ENCODE measurements around the gene PLXNA3.

PLXNA3 gene

GRCh38 chrX:154436374-154436982, 21.6 kb upstream of the PLXNA3 start:
- DNase-seq: peak; percentile 11 to 73 (median 56)

GRCh38 chrX:154436983-154437752, 20.9 kb upstream of the PLXNA3 start, which contains the start of gene GDI1:
Gene GDI1, plus strand, starts transcription at chrX:154437154. Its CDS starts 101 bp downstream, at chrX:154437255.
- peak; percentile 22 to 80 (median 60) for DNase-seq

GRCh38 chrX:154437971-154438893, 19.8 kb upstream of the PLXNA3 start:
- no peak for DNase-seq

DNA sequence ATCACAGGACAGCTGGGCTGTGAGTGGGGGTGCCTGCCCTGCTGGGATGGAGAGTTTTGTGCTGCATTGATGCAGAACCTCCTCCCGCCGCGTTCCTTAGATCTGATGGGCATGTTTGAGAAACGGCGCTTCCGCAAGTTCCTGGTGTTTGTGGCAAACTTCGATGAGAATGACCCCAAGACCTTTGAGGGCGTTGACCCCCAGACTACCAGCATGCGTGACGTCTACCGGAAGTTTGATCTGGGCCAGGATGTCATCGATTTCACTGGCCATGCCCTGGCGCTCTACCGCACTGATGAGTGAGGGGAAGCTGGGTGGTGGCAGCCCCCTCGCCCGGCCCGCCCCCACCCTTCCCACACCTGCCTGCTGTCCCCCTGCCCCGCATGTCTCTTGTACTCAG, 18.2 kb upstream of the PLXNA3 start:
- DNase-seq: no peak

GRCh38 chrX:154440623-154441357, 17.3 kb upstream of the PLXNA3 start:
- DNase-seq: no peak

DNA sequence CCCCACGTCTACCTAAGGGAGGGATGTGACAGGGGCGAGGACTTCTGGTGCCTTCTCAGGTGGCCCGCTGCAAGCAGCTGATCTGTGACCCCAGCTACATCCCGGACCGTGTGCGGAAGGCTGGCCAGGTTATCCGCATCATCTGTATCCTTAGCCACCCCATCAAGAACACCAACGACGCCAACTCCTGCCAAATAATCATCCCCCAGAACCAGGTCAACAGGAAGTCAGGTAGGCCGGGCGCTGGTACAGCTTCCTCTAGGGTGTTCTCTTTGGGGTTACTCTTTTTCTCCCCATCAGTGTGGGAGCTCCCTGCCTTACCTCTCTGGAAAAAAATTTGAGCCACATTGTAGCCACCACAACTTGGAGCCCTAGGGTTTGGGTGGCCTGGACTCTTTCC, 16.5 kb upstream of the PLXNA3 start:
- no peak for DNase-seq

- no peak for DNase-seq
Observed at GRCh38 chrX:154441984-154442707, 15.9 kb upstream of the PLXNA3 start.

DNA sequence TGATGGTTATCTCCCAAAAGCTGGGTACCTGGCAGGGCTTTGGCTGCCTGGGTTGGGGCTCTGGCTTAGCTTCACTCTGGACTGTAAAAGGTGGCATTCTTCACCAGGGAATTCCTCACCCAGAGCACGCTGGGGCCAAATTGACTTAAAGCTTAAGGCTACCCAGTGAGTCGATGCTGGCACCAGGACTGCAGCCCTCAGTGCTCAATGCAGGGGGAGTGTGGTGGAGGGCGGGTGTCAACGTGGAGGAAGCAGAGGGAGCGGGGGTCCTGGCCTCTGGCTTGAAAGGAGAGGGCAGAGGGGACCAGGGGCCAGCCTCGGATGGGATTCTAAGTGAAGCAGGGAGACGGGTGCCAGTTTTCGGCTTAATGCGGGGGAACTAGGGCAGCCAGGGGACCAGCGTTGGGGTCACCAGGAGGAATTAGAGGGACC, 14.6 kb upstream of the PLXNA3 start:
- no peak for DNase-seq

- DNase-seq: peak; percentile 24 to 65 (median 46)
Observed at GRCh38 chrX:154443992-154444754, 13.9 kb upstream of the PLXNA3 start, which contains the start of gene FAM50A. Gene FAM50A, plus strand, starts transcription at chrX:154444141. Its CDS starts 95 bp downstream, at chrX:154444236.

- no peak for DNase-seq
Observed at GRCh38 chrX:154444755-154445246, 13.3 kb upstream of the PLXNA3 start.

DNA sequence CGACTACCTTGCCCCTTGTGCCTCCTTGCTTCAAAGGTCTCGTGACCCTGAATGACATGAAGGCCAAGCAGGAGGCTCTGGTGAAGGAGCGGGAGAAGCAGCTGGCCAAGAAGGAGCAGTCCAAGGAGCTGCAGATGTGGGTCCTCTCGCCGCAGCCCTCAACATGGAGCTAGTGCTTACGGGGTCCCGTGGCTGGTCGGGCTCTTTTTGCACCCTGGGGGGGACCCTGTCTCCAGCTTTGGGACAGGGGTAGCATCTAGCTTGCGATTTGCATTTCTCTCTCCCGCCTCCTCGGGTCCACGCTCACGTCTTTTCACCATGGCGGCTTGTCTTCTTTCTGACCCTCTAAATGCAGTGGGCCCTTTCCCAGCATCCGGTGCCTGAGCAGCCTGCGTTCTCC, 12.3 kb upstream of the PLXNA3 start:
- DNase-seq: no peak

GRCh38 chrX:154446430-154446829, 11.7 kb upstream of the PLXNA3 start:
- DNase-seq: no peak

- DNase-seq: no peak
Observed at GRCh38 chrX:154448484-154448883, 9.6 kb upstream of the PLXNA3 start.

GRCh38 chrX:154449618-154450017, 8.5 kb upstream of the PLXNA3 start:
- no peak for DNase-seq

GRCh38 chrX:154450312-154450711, 7.8 kb upstream of the PLXNA3 start:
- DNase-seq: no peak

- no peak for DNase-seq
Observed at GRCh38 chrX:154452823-154453222, 5.3 kb upstream of the PLXNA3 start.

- peak in 5 of 6 experiments; percentile 36 to 70 (median 51) for DNase-seq
Observed at GRCh38 chrX:154457491-154458115, 478 bp upstream of the PLXNA3 start.

GRCh38 chrX:154458954-154459778, 1.1 kb downstream of the PLXNA3 start:
- DNase-seq: peak in 1 of 6 experiments; percentile 19

DNA sequence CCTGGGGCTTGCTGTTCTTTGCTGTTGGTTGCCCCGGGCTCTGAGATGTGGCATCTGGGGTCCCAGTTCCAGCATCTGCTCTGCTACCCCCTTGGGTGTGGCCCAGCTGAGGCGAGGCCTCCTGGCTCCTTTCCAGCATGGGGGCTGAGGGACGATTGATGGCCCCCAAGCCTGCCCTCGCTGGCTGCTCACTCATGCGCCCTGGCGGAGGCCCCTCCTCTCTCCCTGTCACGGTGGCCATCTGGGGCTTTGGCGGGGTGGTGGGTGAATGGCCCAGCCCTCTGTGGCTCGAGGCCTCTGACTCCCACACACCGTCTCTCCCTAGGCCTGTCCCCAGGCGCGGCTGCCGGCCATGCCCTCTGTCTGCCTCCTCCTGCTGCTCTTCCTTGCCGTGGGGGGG, 1.8 kb downstream of the PLXNA3 start:
- DNase-seq: no peak
